Suppressor macrophage (primary cell): Measurements from ENCODE around the gene METTL14.

Source experiments
- DNase-seq, 4 experiments: peaks; one replicate each; pipeline ENCODE4 v3.0.0-alpha.2; 2020 to 2022

Gene METTL14

GRCh38 chr4:118734491-118735205 is 49.5 kb downstream of the METTL14 start:
- DNase-seq, result no peak

GRCh38 chr4:118736900-118737299 is 51.7 kb downstream of the METTL14 start:
- no peak for DNase-seq

- DNase-seq, result no peak
Measured at GRCh38 chr4:118738090-118738489, 52.9 kb downstream of the METTL14 start.

GRCh38 chr4:118739022-118739713 is 54.0 kb downstream of the METTL14 start:
- DNase-seq, result no peak

GRCh38 chr4:118740869-118741268 is 55.7 kb downstream of the METTL14 start:
- peak in 2 of 4 experiments; percentile 38 to 53 for DNase-seq

- no peak for DNase-seq
Measured at GRCh38 chr4:118741301-118741855, 56.2 kb downstream of the METTL14 start.

GRCh38 chr4:118742050-118742449 is 56.9 kb downstream of the METTL14 start:
- no peak for DNase-seq

GRCh38 chr4:118743867-118744266 is 58.7 kb downstream of the METTL14 start:
- peak; percentile 44 to 76 (median 64) for DNase-seq

- peak; percentile 3 to 47 (median 38) for DNase-seq
Measured at GRCh38 chr4:118745357-118745756, 60.2 kb downstream of the METTL14 start.

GRCh38 chr4:118746251-118746919 is 61.2 kb downstream of the METTL14 start:
- no peak for DNase-seq

GRCh38 chr4:118749347-118749988 is 64.3 kb downstream of the METTL14 start:
- no peak for DNase-seq

GRCh38 chr4:118751629-118752323 is 66.6 kb downstream of the METTL14 start:
- no peak for DNase-seq

GRCh38 chr4:118752551-118752950 is 67.4 kb downstream of the METTL14 start:
- DNase-seq, result no peak

GRCh38 chr4:118753096-118753495 is 67.9 kb downstream of the METTL14 start:
- no peak for DNase-seq

- DNase-seq, result no peak
Measured at GRCh38 chr4:118753685-118754084, 68.5 kb downstream of the METTL14 start.

- no peak for DNase-seq
Measured at GRCh38 chr4:118754890-118755289, 69.7 kb downstream of the METTL14 start.

- no peak for DNase-seq
Measured at GRCh38 chr4:118755438-118756226, 70.4 kb downstream of the METTL14 start.

GRCh38 chr4:118756429-118756828 is 71.2 kb downstream of the METTL14 start:
- no peak for DNase-seq

GRCh38 chr4:118756958-118757357 is 71.8 kb downstream of the METTL14 start:
- DNase-seq, result no peak

GRCh38 chr4:118757761-118758251 is 72.6 kb downstream of the METTL14 start:
- DNase-seq, result no peak

- no peak for DNase-seq
Measured at GRCh38 chr4:118758293-118758692, 73.1 kb downstream of the METTL14 start.
